ENCODE measurements around the gene HCRT.
"Not testable (repeated sequence)": the region's sequence is repeated elsewhere in the genome, so short reads cannot be mapped to it uniquely, and the experiment has no call there.

The HCRT gene

GRCh38 chr17:42184713-42185620 is at the start of gene HCRT:
Gene HCRT, minus strand, starts transcription at chr17:42185452. Its CDS starts 87 bp downstream, at chr17:42185365.
- no peak for DNase-seq (ENCODE audit: low read depth in 1 of 2, low spot score in 1 of 2)

- no peak for DNase-seq (ENCODE audit: low read depth in 1 of 2, low spot score in 1 of 2)
Observed at GRCh38 chr17:42233994-42234393, 48.7 kb upstream of the HCRT start.

GRCh38 chr17:42233156-42233555 is 47.9 kb upstream of the HCRT start:
- no peak for DNase-seq (ENCODE audit: low read depth in 1 of 2, low spot score in 1 of 2)

GRCh38 chr17:42230225-42230624 is 45.0 kb upstream of the HCRT start:
- DNase-seq (ENCODE audit: low read depth in 1 of 2, low spot score in 1 of 2), result no peak

GRCh38 chr17:42227849-42228700 is 42.8 kb upstream of the HCRT start:
- DNase-seq (ENCODE audit: low read depth in 1 of 2, low spot score in 1 of 2), result no peak

- no peak for DNase-seq (ENCODE audit: low read depth in 1 of 2, low spot score in 1 of 2)
Observed at GRCh38 chr17:42225646-42226045, 40.4 kb upstream of the HCRT start.

GRCh38 chr17:42224651-42225050 is 39.4 kb upstream of the HCRT start:
- no peak for DNase-seq (ENCODE audit: low read depth in 1 of 2, low spot score in 1 of 2)

- peak; percentile 22 to 39 for DNase-seq (ENCODE audit: low read depth in 1 of 2, low spot score in 1 of 2)
Observed at GRCh38 chr17:42221886-42222745, 36.9 kb upstream of the HCRT start.

- DNase-seq (ENCODE audit: low read depth in 1 of 2, low spot score in 1 of 2), result not testable (repeated sequence)
Observed at GRCh38 chr17:42219280-42219679, 34.0 kb upstream of the HCRT start.

GRCh38 chr17:42214156-42214555 is 28.9 kb upstream of the HCRT start:
- no peak for DNase-seq (ENCODE audit: low read depth in 1 of 2, low spot score in 1 of 2)

- no peak for DNase-seq (ENCODE audit: low read depth in 1 of 2, low spot score in 1 of 2)
Observed at GRCh38 chr17:42212382-42212781, 27.1 kb upstream of the HCRT start.

GRCh38 chr17:42211921-42212341 is 26.7 kb upstream of the HCRT start:
- not testable (repeated sequence) for DNase-seq (ENCODE audit: low read depth in 1 of 2, low spot score in 1 of 2)

- DNase-seq (ENCODE audit: low read depth in 1 of 2, low spot score in 1 of 2), result no peak
Observed at GRCh38 chr17:42210046-42210445, 24.8 kb upstream of the HCRT start.

GRCh38 chr17:42206153-42206612 is 20.9 kb upstream of the HCRT start:
- DNase-seq (ENCODE audit: low read depth in 1 of 2, low spot score in 1 of 2), result not testable (repeated sequence)

GRCh38 chr17:42203354-42203753 is 18.1 kb upstream of the HCRT start:
- DNase-seq (ENCODE audit: low read depth in 1 of 2, low spot score in 1 of 2), result no peak

- DNase-seq (ENCODE audit: low read depth in 1 of 2, low spot score in 1 of 2), result no peak
Observed at GRCh38 chr17:42202696-42203095, 17.4 kb upstream of the HCRT start.

GRCh38 chr17:42202159-42202558 is 16.9 kb upstream of the HCRT start:
- DNase-seq (ENCODE audit: low read depth in 1 of 2, low spot score in 1 of 2), result no peak

- DNase-seq (ENCODE audit: low read depth in 1 of 2, low spot score in 1 of 2), result no peak
Observed at GRCh38 chr17:42201458-42201772, 16.2 kb upstream of the HCRT start.

GRCh38 chr17:42200706-42201457 is 15.6 kb upstream of the HCRT start:
- no peak for DNase-seq (ENCODE audit: low read depth in 1 of 2, low spot score in 1 of 2)

- no peak for DNase-seq (ENCODE audit: low read depth in 1 of 2, low spot score in 1 of 2)
Observed at GRCh38 chr17:42199416-42200011, 14.3 kb upstream of the HCRT start.

Data from stimulated activated CD4-positive, alpha-beta T cell treated with anti-CD3 and anti-CD28 coated beads, Interleukin-15, amount 100 ng/mL, for 1 hour (primary cell).